ENCODE measurements around the gene LDHA. TPM values are rescaled to one million over a fixed set of nuclear protein-coding genes. Genes with fewer than 3 reads are reported as not detected.
A peak's percentile ranks its signal among the peaks of the same experiment; 100 is the strongest.

Gene LDHA
- total RNA-seq, 6 experiments from 2014 or later = 227 to 866 (median 656) TPM

- Histone ChIP-seq H3K4me3 (peak overlapping the region in 1 of 3 donors; percentile 9), H3K27me3 (no peaks in the 10 kb centered on the region), H3K9me3 (no peaks in the 10 kb centered on the region), H3K36me3 (no peaks in the 10 kb centered on the region), H3K27ac (peak overlapping the region; percentile 91 to 95 (median 93)), H3K4me1 (peaks cover 0 to 29% (median 18%) of the 10 kb centered on the region in 4 donors)
- intact Hi-C loops (cut with DNase I) = no loop called here
- 0% methylated on average over 3 of the region's 3 CpGs for WGBS (ENCODE audit: insufficient coverage, low coverage, low lambda C conversion rate, missing lambda C conversion rate)
- peak; percentile 66 to 90 (median 68) for DNase-seq
- TF ChIP-seq POLR2A (IDR thresholded peaks at IDR 0.05) (peak; percentile 74), CTCF (IDR thresholded peaks at IDR 0.05) (no peak)
- peak; percentile 85 to 92 (median 87) for ATAC-seq
These were observed 10.2 kb upstream of the LDHA start for GRCh38 chr11:18384157-18384641.

GRCh38 chr11:18390088-18390487 lies 4.3 kb upstream of the LDHA start:
- ATAC-seq = no peak
- H3K9me3 ChIP-seq = no peaks in the 10 kb centered on the region
- no peaks in the 10 kb centered on the region for H3K36me3 ChIP-seq
- H3K27ac ChIP-seq = no peak overlapping the region
- intact Hi-C loops (cut with DNase I) = no loop called here
- no peak for DNase-seq
- TF ChIP-seq POLR2A (IDR thresholded peaks at IDR 0.05) (no peak), CTCF (IDR thresholded peaks at IDR 0.05) (no peak)
- peaks cover 0 to 11% (median 4%) of the 10 kb centered on the region in 4 donors for H3K4me1 ChIP-seq
- WGBS (ENCODE audit: insufficient coverage, low coverage, low lambda C conversion rate, missing lambda C conversion rate) = no CpG with 5 or more reads among the region's 3 CpGs
- no peak overlapping the region for H3K4me3 ChIP-seq
- H3K27me3 ChIP-seq = no peaks in the 10 kb centered on the region

- TF ChIP-seq POLR2A (IDR thresholded peaks at IDR 0.05) = no peak
- no peak for TF ChIP-seq CTCF (IDR thresholded peaks at IDR 0.05)
- ATAC-seq = no peak
- intact Hi-C loops (cut with DNase I) = no loop called here
- H3K4me3 ChIP-seq = no peak overlapping the region
- H3K27me3 ChIP-seq = no peaks in the 10 kb centered on the region
- H3K36me3 ChIP-seq = peaks cover 0 to 14% (median 10%) of the 10 kb centered on the region in 4 donors
- DNase-seq = no peak
- H3K9me3 ChIP-seq = no peaks in the 10 kb centered on the region
- H3K4me1 ChIP-seq = peaks cover 0 to 14% (median 4%) of the 10 kb centered on the region in 4 donors
- no peak overlapping the region for H3K27ac ChIP-seq
- 83% methylated on average over 4 of the region's 4 CpGs for WGBS (ENCODE audit: insufficient coverage, low coverage, low lambda C conversion rate, missing lambda C conversion rate)
These were observed 1.7 kb upstream of the LDHA start for GRCh38 chr11:18392434-18393321.

GRCh38 chr11:18393581-18394274 lies 635 bp upstream of the LDHA start:
- TF ChIP-seq POLR2A (IDR thresholded peaks at IDR 0.05) (no peak), CTCF (IDR thresholded peaks at IDR 0.05) (no peak)

More at GRCh38 chr11:18393581-18394274, 635 bp upstream of the LDHA start:
- intact Hi-C loops (cut with DNase I) = no loop called here
- Histone ChIP-seq H3K4me3 (peak overlapping the region; percentile 83 to 94 (median 93)), H3K27ac (peak overlapping the region; percentile 95 to 100 (median 98)), H3K4me1 (peaks cover 0 to 14% (median 4%) of the 10 kb centered on the region in 4 donors), H3K9me3 (no peaks in the 10 kb centered on the region), H3K27me3 (no peaks in the 10 kb centered on the region), H3K36me3 (peaks cover 0 to 23% (median 14%) of the 10 kb centered on the region in 4 donors)
- DNase-seq = no peak
- ATAC-seq = peak in 3 of 4 donors; percentile 0 to 4 (median 1)
- WGBS (ENCODE audit: insufficient coverage, low coverage, low lambda C conversion rate, missing lambda C conversion rate) = 63% methylated on average over 17 of the region's 22 CpGs
